Activated CD4-positive, CD25-positive, alpha-beta regulatory T cell treated with anti-CD3 and anti-CD28 coated beads, Interleukin-2, amount 50 U/mL, for 24 hours (primary cell): ENCODE results near the gene LOXL4.

Source experiments
- ATAC-seq, 2 donors: fragments of 150-1000 bp; cut with Tn5 transposase; one replicate each; pipeline ENCODE4 v1.10.0; 2021; ENCODE audit warnings: mild to moderate bottlenecking in 1 of 2, moderate library complexity in 1 of 2

The LOXL4 gene

GRCh38 chr10:98263088-98263487 is 4.9 kb downstream of the LOXL4 start:
- no peak for ATAC-seq

DNA sequence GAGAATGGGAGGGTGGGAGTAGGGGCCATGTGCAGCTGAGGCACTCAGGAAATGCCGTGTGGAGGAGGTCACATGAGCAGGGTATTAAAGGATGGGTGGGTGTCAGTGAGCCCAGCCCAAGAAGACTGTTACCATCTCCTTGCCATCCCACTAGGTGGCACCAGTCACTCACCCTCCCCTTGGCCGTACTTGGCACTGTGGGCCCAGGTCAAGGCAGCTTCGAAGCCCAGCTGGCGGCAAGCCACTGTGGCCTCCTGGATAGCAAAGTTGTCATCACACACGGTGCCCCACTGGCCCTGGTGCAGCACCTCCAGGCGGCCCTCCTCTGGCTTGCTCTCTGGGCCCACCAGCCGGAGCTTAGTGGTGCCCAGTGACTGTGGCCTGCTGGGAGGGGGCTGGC is 5.4 kb downstream of the LOXL4 start:
- ATAC-seq = no peak

- no peak for ATAC-seq
Measured at GRCh38 chr10:98261436-98262277, 6.3 kb downstream of the LOXL4 start.

GRCh38 chr10:98260752-98261151 is 7.2 kb downstream of the LOXL4 start:
- no peak for ATAC-seq

DNA sequence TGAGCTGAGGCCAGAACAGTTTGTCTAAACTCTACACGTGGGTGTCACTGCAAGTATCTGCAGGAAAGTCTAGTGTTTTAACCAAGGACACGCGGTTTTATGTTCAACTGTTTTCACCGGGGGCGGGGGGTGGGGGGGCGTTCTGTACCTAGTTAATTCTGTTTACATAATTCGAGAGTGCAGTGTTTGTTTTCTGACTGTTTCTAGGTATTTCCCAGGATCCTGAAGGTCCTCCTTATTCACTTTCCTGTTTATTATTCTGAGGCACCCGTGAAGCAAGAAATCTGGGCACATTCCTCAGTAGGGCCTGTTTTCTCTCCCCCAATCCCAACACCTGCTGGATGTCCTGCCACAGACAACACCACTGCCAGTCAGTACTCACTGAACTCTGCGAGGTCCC is 7.6 kb downstream of the LOXL4 start:
- ATAC-seq = no peak

- no peak for ATAC-seq
Measured at GRCh38 chr10:98259606-98260315, 8.2 kb downstream of the LOXL4 start.

DNA sequence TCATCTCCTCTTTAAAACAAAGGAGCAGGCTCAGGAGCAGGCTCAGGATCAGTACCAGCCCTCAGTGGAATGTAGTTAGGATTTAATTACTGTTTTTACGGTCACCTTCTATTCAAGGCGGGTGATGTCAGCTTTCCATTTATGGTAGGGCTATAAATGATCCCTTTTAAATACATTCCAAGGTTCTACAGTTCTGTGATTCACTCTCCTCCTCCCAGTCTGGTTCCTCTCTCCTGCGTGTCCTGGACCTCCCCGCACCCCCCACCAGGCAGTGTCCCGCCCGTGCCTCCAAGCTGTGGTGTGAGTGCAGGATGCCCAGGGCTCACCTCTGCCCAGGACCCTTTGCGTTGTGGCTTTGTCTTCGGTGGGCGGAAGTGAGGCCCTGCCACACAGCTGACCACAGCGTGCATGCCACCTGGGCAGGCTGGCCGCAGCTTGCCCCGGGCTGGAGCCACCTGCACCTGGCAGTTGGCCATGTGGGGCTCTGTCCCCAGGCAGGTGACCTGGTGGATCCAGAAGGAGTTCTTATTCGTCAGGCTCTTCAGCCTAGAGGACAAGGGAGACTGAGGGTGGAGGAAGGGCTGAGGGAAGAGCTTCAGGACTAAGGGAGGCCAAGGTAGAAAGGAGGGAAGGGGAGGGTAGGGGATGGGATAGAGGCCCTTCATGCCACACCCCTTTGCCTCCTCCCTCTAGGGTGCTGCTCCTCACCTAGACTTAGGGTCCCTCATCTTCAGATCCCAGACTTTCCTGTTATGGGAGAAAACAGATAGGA is 9.1 kb downstream of the LOXL4 start:
- no peak for ATAC-seq

DNA sequence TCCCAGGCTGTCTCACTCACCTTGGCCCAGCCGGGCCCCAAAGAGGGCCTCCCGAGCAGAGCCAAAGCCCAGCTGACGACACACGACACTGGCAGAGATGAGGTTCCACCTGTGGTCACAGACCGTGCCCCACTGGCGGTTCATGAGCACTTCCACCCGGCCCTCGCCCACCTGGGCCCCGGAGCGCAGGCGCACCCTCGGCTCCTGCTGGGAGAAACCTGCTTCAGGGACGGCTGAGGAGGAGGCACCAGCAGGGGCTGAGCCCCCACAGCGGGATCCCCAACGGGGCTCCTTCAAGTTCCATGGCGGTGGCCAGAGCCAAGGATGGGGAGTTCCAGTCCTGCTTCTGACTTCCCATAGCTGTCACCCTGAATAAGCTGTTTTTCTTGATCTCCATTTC is 10.0 kb downstream of the LOXL4 start:
- no peak for ATAC-seq

GRCh38 chr10:98257198-98257597 is 10.8 kb downstream of the LOXL4 start:
- ATAC-seq = no peak

GRCh38 chr10:98256692-98257091 is 11.3 kb downstream of the LOXL4 start:
- no peak for ATAC-seq

GRCh38 chr10:98255146-98255877 is 12.7 kb downstream of the LOXL4 start:
- no peak for ATAC-seq

DNA sequence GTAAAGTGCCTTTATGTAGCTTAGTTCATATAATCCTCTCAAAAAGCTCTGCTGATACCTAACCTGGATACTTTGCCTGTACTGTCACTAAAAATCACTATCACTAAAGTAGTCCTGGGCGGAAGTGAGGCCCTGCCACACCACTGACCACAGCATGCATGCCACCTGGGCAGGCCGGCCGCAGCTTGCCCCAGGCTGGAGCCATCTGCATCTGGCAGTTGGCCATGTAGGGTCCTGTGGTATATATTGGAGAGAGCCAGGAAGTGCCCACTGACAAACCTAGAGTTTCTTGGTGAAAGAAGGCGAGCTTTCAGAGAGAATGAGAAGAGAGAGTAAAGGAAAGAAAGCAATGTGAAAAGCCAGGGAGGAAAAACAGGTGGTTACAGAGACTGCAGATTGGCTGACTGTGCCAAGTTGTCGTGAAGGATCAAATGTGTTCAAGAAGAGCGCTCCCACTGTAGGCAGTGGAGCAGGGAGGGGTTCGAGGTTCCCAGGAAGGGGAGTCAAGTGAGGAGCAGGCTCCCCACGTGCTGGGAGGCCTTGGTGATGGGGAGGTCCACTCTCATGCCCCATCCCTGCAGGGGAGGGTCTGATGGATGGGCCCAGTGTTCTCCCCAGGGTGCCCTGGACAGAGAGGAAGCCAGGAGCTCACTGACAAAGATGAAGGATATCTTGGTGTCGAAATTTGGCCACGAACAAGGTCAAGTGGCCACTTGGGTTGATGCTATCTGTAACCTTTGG is 13.6 kb downstream of the LOXL4 start:
- no peak for ATAC-seq

DNA sequence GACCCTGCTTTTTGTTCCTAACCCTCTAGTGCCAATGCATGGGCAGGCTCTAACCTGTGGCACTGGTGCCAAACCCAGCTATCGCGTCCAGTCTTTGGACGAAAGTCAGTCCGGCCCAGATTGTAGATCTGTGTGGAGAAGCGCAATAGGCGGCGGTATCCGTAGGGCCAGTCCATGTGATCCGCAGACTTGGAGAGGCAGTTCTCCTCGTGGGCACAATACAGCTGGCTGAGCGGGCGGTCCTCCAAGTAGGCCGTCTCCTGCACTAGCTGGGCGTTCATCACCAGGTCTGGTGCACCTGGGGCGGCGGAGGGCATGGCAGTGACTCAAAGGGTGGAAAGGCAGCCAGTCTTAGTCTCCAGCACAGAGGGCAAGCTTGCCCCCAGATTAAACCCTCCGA is 14.5 kb downstream of the LOXL4 start:
- ATAC-seq = no peak

DNA sequence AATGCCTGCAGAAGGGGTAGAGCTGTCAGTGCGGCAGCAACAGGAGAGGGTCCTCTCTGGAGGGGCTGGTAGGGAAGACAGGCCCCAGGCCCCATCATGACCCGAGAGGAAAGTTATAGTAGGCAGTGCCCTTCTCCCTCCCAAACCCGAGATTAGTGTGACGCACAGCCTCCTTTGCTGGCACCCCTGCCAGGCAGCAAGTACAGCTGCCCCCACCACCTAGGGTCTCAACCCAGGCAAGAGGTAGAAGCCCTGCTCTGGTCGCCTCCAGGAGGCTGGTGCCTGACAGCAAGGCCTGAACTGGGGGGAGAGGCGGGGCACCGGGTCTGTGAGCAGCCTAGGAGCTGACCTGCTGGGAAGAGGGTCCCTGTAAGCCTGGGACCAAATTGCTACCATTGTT is 15.5 kb downstream of the LOXL4 start:
- ATAC-seq = no peak

GRCh38 chr10:98251399-98251798 is 16.6 kb downstream of the LOXL4 start:
- no peak for ATAC-seq

DNA sequence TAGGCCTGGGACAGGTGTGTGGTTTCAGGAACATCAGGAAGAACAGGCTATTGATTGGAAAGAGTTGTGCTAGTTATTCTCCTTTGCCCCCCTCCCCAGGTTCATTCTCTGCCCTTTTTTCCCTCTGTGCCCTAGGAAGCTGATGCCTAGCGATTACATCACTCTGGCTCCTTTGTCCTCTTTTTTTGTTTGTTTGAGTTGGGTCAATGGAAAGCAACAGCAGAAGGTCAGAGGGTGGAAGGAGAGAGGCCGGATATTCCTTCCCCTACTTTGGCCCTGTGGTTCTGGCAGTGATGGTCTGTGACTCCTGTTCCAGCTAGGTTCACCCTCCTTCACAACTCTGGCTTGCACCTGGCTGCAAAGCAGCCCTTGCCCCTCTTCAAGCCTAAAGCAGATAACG is 18.9 kb downstream of the LOXL4 start:
- ATAC-seq = no peak

GRCh38 chr10:98248018-98248417 is 20.0 kb downstream of the LOXL4 start:
- ATAC-seq = no peak

DNA sequence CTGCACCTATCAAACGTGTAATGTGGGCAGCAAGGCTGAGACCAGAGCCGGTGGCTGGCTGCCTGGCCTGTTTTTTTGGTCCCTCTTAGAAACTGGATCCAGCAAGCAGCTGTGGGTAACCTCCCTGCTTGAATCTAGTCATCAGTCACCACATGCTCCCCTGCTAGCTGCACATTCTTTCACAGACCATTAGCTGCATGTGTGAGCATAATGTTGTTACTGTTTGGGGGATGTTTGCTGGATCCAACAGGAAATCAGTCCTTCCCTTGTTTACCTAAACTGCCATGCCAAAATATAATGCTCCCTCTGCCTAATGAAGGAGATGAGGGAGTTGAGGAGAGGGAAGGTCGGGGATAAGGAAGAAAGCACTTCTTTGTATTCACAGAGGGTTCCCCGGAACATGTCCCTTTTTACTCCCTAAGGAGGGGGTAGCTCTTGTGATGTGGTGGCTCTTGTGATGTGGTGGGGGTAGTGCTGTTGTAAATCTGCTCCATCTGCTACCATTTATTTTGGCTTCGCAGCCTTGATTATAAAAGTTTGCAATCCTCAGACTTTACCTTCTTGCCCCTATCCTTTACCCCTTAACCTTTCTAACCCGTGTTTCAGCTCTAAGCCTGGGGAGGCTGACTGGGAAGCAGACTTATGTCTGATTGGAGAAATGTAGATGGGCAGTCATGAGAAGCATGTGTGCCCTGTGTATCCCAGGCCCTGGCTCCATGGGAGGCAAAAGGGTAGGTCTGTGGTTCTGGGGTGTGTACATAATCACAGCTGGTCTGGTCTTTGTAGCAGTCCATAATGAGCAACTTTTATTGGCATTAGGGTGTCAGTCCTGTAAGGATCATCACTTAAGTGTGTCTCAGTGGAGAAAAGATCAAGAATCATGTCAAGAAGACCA is 20.8 kb downstream of the LOXL4 start:
- no peak for ATAC-seq

DNA sequence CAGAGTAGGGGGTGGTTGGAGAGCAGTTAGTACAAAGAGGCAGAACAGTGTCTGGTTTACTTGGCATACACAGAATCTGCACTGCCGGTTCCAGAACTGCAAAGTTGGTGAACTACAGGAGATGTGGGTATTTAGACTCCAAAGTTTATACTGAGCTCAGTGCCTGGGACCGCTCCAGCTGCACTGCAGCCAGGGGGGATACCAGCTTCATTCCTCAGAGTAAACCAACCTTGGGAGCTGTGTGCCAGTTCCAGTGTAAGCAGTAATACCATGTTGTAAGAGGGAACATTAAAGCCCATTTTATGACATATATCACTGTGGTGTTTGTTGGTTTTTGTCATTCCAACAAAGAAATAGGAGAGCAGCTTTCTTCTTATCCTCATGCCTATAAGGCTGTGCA is 23.4 kb downstream of the LOXL4 start:
- no peak for ATAC-seq

DNA sequence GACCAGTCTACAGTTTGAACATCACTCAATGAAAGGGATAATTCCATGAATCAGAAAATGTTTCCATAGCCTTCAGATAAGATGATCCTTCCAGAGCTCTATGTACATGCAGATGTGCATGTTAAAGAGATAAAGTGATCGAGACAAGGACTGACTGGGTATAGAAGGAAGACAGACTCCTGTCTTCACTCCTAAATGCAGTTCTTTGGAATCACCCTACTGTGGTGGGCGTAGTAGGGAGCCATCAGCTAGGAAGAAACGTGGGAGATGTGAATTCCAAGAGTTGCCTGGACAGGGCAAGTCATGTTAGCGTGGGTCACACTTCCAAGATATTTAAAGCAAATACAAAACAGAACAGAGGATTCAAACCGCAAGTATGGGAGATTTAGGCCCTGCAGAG is 23.9 kb downstream of the LOXL4 start:
- no peak for ATAC-seq

DNA sequence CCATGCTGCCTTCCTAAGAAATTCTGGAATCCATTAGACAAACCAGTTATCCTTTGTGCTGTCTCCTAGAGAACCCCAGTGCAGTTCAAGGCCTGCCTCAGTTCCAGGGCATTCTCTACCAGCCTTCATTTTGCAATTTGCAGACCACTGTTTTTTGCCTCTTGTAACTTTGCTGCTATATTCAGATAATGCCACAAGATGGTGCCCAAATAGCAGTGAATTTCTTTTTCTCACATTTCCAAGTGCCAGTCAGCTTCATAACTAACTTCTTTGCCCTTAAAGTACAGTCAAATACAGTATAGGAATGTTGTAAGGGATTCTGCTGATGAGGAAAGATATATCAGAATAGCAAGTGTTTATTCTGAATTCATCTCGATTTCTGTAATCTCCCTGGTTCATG is 25.2 kb downstream of the LOXL4 start:
- no peak for ATAC-seq
